OCI-LY1 (cell line): ENCODE data around the gene LAMP1.
"Not testable (repeated sequence)": the region's sequence is repeated elsewhere in the genome, so short reads cannot be mapped to it uniquely, and the experiment has no call there.

ENCODE experiments used
- H2AFZ ChIP-seq: fragments of 200-600 bp; sonication (generic), shearing (Covaris generic); 2 replicates; pipeline ENCODE4 v1.6.0; 2014; ENCODE audit warnings: antibody characterized with exemption, mild to moderate bottlenecking, low read length
- H3F3A ChIP-seq: fragments of 200-600 bp; sonication (generic), shearing (Covaris generic); 2 replicates; pipeline ENCODE4 v1.6.0; 2014; ENCODE audit warnings: mild to moderate bottlenecking, antibody characterized with exemption, low read length, moderate library complexity; ENCODE audit not compliant: insufficient read depth
- H3K27ac ChIP-seq: fragments of 200-600 bp; sonication (generic); 2 replicates; pipeline ENCODE4 v1.5.1; 2014; ENCODE audit warnings: low read length, mixed run types, mild to moderate bottlenecking, low read depth; ENCODE audit not compliant: poor library complexity, severe bottlenecking
- H3K27me3 ChIP-seq: fragments of 200-600 bp; sonication (generic); 2 replicates; pipeline ENCODE4 v1.6.0; 2014; ENCODE audit warnings: antibody characterized with exemption, mild to moderate bottlenecking, low read length, moderate library complexity; ENCODE audit not compliant: insufficient read depth
- H3K36me3 ChIP-seq: fragments of 200-600 bp; sonication (generic); 2 replicates; pipeline ENCODE4 v1.6.1; 2014; ENCODE audit warnings: mild to moderate bottlenecking, antibody characterized with exemption, low read length, moderate library complexity, mixed read lengths; ENCODE audit not compliant: insufficient read depth
- H3K4me1 ChIP-seq: fragments of 200-600 bp; sonication (generic); 2 replicates; pipeline ENCODE4 v1.5.1; 2014; ENCODE audit warnings: mild to moderate bottlenecking, low read length, moderate library complexity; ENCODE audit not compliant: insufficient read depth, severe bottlenecking
- H3K4me2 ChIP-seq: fragments of 200-600 bp; sonication (generic), shearing (Covaris generic); 2 replicates; pipeline ENCODE4 v1.6.1; 2014; ENCODE audit warnings: low read length
- H3K4me3 ChIP-seq: fragments of 200-600 bp; sonication (generic); 2 replicates; pipeline ENCODE4 v1.5.1; 2014; ENCODE audit warnings: low read length, low read depth, mild to moderate bottlenecking, mixed read lengths; ENCODE audit not compliant: poor library complexity, severe bottlenecking
- H3K79me2 ChIP-seq: fragments of 200-600 bp; shearing (Covaris generic); 2 replicates; pipeline ENCODE4 v1.6.1; 2016; ENCODE audit warnings: mixed run types, low read length, mixed read lengths; ENCODE audit not compliant: insufficient read depth
- H3K9ac ChIP-seq: fragments of 200-600 bp; sonication (generic), shearing (Covaris generic); 2 replicates; pipeline ENCODE4 v1.6.1; 2014; ENCODE audit warnings: mild to moderate bottlenecking, low read length, mixed read lengths
- H3K9me2 ChIP-seq: fragments of 200-600 bp; sonication (generic), shearing (Covaris generic); 2 replicates; pipeline ENCODE4 v1.6.1; 2014; ENCODE audit warnings: low read depth, mild to moderate bottlenecking, low read length, mixed read lengths
- H3K9me3 ChIP-seq: fragments of 200-600 bp; shearing (Covaris generic); 2 replicates; pipeline ENCODE4 v1.6.1; 2014; ENCODE audit warnings: low read length, mixed read lengths
- H4K20me1 ChIP-seq: fragments of 200-600 bp; sonication (generic), shearing (Covaris generic); 2 replicates; pipeline ENCODE4 v1.6.0; 2016; ENCODE audit warnings: mild to moderate bottlenecking, low read length; ENCODE audit not compliant: insufficient read depth
- EZH2 ChIP-seq: fragments of 200-600 bp; sonication (generic), shearing (Covaris generic); IDR thresholded peaks from 2 replicates; pipeline ENCODE4 v1.8.0; 2017; ENCODE audit warnings: borderline replicate concordance, mixed run types, mild to moderate bottlenecking, antibody characterized with exemption, low read length, moderate library complexity, mixed read lengths
- TF ChIP-seq, protein P1 (sequence below): fragments of 200-600 bp; sonication (generic), shearing (Covaris generic); IDR thresholded peaks from 2 replicates; pipeline ENCODE4 v1.5.1; 2017; ENCODE audit warnings: mild to moderate bottlenecking, antibody characterized with exemption, low read length, moderate library complexity, mixed read lengths

Gene LAMP1

DNA sequence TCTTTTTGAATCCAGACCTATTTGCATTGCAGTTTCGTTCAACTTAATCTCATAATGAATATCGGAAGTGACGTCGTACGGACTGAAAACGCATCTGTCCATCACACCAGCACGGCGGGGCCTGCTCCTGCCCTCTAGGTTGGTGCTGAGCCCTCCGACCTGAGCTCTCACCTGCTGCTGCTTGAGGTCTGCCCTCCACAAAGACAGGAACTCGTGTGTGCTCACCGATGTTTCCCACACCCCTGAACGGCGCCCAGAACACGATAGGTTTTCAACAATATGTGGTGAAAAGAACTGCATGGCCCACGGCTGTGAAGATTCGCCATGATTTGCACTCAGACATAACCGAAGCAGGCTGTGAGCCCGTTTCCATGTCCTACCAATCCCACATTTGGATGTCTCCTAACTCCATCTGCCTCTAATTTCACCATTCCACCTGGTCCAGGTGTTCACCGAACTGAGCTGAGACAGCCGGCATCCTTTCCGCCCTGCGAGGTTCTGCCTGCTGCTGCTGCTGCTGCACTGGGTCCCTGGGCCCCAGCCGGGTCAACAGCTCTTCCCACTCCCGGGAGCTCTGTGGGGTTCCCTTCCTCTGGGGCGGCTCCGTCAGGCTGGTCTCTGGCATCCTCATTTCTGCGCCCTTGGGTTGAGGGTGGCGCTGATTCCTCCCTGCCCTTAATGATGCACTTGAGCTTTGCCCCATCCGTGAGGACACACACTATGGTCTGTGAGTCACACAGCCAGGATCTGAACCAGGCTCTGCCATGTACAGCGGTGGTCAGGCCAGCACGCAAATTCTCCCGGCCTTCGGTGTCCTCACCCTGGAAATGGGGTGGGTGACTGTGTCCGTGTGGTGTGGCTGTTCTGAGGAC is 46.0 kb downstream of the LAMP1 start:
- no peaks in the 10 kb centered on the region for H3K79me2 ChIP-seq
- H3K9ac ChIP-seq: no peak overlapping the region
- no peaks in the 10 kb centered on the region for H3K36me3 ChIP-seq
- H3K4me1 ChIP-seq: no peaks in the 10 kb centered on the region
- no peaks in the 10 kb centered on the region for H3F3A ChIP-seq
- no peaks in the 10 kb centered on the region for H3K9me2 ChIP-seq
- TF ChIP-seq, protein P1, sequence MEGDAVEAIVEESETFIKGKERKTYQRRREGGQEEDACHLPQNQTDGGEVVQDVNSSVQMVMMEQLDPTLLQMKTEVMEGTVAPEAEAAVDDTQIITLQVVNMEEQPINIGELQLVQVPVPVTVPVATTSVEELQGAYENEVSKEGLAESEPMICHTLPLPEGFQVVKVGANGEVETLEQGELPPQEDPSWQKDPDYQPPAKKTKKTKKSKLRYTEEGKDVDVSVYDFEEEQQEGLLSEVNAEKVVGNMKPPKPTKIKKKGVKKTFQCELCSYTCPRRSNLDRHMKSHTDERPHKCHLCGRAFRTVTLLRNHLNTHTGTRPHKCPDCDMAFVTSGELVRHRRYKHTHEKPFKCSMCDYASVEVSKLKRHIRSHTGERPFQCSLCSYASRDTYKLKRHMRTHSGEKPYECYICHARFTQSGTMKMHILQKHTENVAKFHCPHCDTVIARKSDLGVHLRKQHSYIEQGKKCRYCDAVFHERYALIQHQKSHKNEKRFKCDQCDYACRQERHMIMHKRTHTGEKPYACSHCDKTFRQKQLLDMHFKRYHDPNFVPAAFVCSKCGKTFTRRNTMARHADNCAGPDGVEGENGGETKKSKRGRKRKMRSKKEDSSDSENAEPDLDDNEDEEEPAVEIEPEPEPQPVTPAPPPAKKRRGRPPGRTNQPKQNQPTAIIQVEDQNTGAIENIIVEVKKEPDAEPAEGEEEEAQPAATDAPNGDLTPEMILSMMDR: no peak
- no peak for TF ChIP-seq EZH2
- H4K20me1 ChIP-seq: no peaks in the 10 kb centered on the region
- no peak overlapping the region for H2AFZ ChIP-seq
- H3K4me2 ChIP-seq: no peak overlapping the region
- H3K4me3 ChIP-seq: no peak overlapping the region
- H3K27ac ChIP-seq: no peak overlapping the region
- H3K9me3 ChIP-seq: no peaks in the 10 kb centered on the region
- peaks cover 4% of the 10 kb centered on the region; the same call in 1 of the 2 replicates for H3K27me3 ChIP-seq

DNA sequence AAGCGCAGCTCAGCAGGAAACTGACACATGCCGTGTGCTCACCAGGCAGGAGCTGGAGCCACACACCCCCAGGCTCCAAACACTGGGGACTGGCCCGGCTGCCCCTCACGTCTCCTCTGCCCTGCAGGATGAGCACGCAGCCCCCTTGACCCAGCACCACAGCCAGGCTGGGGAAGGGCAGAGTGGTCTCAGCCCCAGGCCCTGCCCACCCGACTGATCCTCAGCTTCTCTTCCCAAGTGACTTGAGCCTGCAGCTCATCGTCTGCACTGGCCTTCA is 46.6 kb downstream of the LAMP1 start:
- Histone ChIP-seq H2AFZ (no peak overlapping the region), H3F3A (no peaks in the 10 kb centered on the region), H3K4me2 (no peak overlapping the region), H3K9me3 (no peaks in the 10 kb centered on the region), H3K36me3 (no peaks in the 10 kb centered on the region), H3K27ac (no peak overlapping the region), H3K79me2 (no peaks in the 10 kb centered on the region), H3K4me1 (no peaks in the 10 kb centered on the region), H4K20me1 (no peaks in the 10 kb centered on the region), H3K9me2 (no peaks in the 10 kb centered on the region), H3K4me3 (no peak overlapping the region), H3K27me3 (peaks cover 4% of the 10 kb centered on the region; the same call in 1 of the 2 replicates), H3K9ac (no peak overlapping the region)
- TF ChIP-seq, protein P1: no peak
- no peak for TF ChIP-seq EZH2

- no peaks in the 10 kb centered on the region for H3F3A ChIP-seq
- H3K4me3 ChIP-seq: no peak overlapping the region
- H3K9me3 ChIP-seq: no peaks in the 10 kb centered on the region
- no peaks in the 10 kb centered on the region for H3K79me2 ChIP-seq
- H3K9me2 ChIP-seq: no peaks in the 10 kb centered on the region
- no peaks in the 10 kb centered on the region for H3K36me3 ChIP-seq
- no peak overlapping the region for H3K9ac ChIP-seq
- no peak overlapping the region for H2AFZ ChIP-seq
- H3K27ac ChIP-seq: no peak overlapping the region
- TF ChIP-seq, protein P1: no peak
- no peak for TF ChIP-seq EZH2
- no peaks in the 10 kb centered on the region for H4K20me1 ChIP-seq
- no peaks in the 10 kb centered on the region for H3K4me1 ChIP-seq
- peaks cover 6% of the 10 kb centered on the region; the same call in 1 of the 2 replicates for H3K27me3 ChIP-seq
- H3K4me2 ChIP-seq: no peak overlapping the region
Measured at GRCh38 chr13:113345486-113345885, 48.4 kb downstream of the LAMP1 start.

DNA sequence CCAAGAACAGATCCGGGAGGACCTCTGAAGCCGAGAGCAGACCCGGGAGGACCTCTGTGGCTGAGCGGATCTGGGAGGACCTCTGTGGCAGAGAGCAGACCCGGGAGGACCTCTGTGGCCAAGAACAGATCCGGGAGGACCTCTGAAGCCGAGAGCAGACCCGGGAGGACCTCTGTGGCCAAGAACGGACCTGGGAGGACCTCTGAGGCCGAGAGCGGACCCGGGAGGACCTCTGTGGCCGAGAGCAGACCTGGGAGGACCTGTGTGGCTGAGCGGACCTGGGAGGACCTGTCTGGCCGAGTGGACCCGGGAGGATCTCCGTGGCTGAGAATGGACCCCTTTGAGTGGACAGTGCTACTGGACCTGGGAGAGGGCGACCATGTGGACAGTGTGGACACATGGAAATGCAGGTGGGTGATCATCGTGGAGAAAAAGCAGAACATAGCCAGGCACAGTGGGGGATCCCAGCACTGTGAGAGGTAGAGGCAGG is 50.7 kb downstream of the LAMP1 start:
- not testable (repeated sequence) for H3K36me3 ChIP-seq, H3K4me2 ChIP-seq, H3K4me1 ChIP-seq, H3K27ac ChIP-seq, H3F3A ChIP-seq, H3K4me3 ChIP-seq, H3K9me3 ChIP-seq, H3K9me2 ChIP-seq, H4K20me1 ChIP-seq, H2AFZ ChIP-seq, H3K9ac ChIP-seq, H3K79me2 ChIP-seq
- H3K27me3 ChIP-seq: peaks cover 10% of the 10 kb centered on the region; the same call in 1 of the 2 replicates
